Loucy (cell line): ENCODE measurements around the gene AJM1.

Source experiments
- EZH2phosphoT487 ChIP-seq: fragments of 200-600 bp; IDR thresholded peaks from 2 replicates; pipeline ENCODE4 v1.6.1; 2018; ENCODE audit warnings: antibody characterized with exemption, mild to moderate bottlenecking, moderate library complexity, borderline replicate concordance
- TF ChIP-seq, protein P1 (sequence below): fragments of 200-600 bp; sonication (generic); conservative IDR thresholded peaks from 2 replicates; pipeline ENCODE4 v1.5.1; 2014; ENCODE audit warnings: mild to moderate bottlenecking, antibody characterized with exemption, low read length

DNA sequence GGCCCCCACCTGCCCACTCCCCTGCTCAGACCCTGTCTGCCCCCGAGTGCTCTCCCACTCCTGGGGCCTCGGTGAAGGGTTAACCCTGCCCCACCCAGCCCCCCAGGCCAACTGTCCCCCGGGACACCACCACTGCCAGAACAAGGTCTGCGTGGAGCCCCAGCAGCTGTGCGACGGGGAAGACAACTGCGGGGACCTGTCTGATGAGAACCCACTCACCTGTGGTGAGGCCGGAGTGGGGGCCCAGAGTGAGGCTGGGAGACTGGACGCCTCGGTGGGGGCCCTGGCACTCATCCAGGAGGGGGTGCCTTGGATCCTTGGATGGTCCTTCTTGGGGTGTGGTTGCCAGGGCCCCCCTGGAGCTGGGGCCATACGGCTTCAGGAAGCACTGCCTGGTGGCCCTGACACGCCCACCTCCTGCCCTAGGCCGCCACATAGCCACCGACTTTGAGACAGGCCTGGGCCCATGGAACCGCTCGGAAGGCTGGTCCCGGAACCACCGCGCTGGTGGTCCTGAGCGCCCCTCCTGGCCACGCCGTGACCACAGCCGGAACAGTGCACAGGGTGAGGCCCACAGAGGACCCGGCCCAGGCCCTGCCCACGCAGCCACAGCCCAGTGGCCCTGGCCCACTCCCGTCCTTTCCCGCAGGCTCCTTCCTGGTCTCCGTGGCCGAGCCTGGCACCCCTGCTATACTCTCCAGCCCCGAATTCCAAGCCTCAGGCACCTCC lies 12.0 kb downstream of the AJM1 start:
- TF ChIP-seq, protein P1, sequence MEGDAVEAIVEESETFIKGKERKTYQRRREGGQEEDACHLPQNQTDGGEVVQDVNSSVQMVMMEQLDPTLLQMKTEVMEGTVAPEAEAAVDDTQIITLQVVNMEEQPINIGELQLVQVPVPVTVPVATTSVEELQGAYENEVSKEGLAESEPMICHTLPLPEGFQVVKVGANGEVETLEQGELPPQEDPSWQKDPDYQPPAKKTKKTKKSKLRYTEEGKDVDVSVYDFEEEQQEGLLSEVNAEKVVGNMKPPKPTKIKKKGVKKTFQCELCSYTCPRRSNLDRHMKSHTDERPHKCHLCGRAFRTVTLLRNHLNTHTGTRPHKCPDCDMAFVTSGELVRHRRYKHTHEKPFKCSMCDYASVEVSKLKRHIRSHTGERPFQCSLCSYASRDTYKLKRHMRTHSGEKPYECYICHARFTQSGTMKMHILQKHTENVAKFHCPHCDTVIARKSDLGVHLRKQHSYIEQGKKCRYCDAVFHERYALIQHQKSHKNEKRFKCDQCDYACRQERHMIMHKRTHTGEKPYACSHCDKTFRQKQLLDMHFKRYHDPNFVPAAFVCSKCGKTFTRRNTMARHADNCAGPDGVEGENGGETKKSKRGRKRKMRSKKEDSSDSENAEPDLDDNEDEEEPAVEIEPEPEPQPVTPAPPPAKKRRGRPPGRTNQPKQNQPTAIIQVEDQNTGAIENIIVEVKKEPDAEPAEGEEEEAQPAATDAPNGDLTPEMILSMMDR: no peak
- TF ChIP-seq EZH2phosphoT487: no peak
